ENCODE measurements around the gene NXPE1.
"Not testable (repeated sequence)": the region's sequence is repeated elsewhere in the genome, so short reads cannot be mapped to it uniquely, and the experiment has no call there.

DNA sequence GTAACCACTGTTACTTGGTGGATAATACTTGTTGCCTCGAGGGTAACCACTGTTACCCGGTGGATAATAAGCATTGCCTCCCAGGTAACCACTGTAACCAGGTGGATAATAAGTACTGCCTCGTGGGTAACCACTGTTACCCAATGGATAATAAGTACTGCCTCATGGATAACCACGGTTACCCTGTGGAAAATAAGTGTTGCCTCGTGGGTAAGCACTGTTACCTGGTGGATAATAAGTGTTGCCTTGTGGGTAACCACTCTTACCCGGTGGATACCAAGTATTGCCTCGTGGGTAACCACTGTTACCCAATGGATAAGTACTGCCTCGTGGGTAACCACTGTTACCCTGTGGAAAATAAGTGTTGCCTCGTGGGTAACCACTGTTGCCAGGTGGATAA is 48.9 kb upstream of the NXPE1 start:
- TF ChIP-seq CTCF, POLR2AphosphoS5, EP300, POLR2A (IDR thresholded peaks at IDR 0.05): not testable (repeated sequence)
